ENCODE data around the gene ZNF609.

The ZNF609 gene

GRCh38 chr15:64691896-64692565 lies 231.7 kb downstream of the ZNF609 start:
- no peak for FAIRE-seq
- TF ChIP-seq TAF1 (IDR thresholded peaks at IDR 0.05; ENCODE audit: low read depth, low read length), result no peak
- TF ChIP-seq POLR2A (IDR thresholded peaks at IDR 0.05; ENCODE audit: low read depth, low read length), result no peak
- TF ChIP-seq POLR2AphosphoS5 (IDR thresholded peaks at IDR 0.05; ENCODE audit: low read depth, low read length), result no peak
- TF ChIP-seq SPI1 (IDR thresholded peaks at IDR 0.05; ENCODE audit: low read depth, low read length), result no peak
- no peak for TF ChIP-seq POU2F2 (IDR thresholded peaks at IDR 0.05; ENCODE audit: low read depth, low read length)
- no peak for TF ChIP-seq PAX5 (IDR thresholded peaks at IDR 0.05; ENCODE audit: insufficient read depth, low read length, severe bottlenecking)
- no peak for DNase-seq (ENCODE audit: insufficient read length, low spot score)

DNA sequence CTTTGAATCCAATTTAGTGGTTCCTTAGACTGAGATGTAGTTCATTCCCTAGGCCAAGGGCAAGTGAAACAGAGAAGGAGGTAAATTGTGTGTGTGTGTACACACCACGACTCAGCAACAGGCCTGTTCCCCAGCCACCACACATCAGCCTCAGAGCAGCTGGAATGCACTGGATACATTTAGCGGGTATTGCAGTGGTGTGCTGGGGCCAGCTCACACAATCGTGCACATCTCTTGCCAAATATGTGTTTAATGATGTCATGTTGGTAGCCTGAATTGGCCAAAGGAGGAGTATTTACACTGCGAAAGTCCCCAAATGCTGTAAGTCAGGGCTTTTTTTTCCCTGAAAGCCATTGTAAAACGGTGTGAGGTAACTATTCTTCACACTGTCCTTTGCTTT lies 232.8 kb downstream of the ZNF609 start:
- TF ChIP-seq POLR2AphosphoS5 (IDR thresholded peaks at IDR 0.05; ENCODE audit: low read depth, low read length) (no peak), POLR2A (IDR thresholded peaks at IDR 0.05; ENCODE audit: low read depth, low read length) (no peak)
- FAIRE-seq (no peak), DNase-seq (ENCODE audit: insufficient read length, low spot score) (no peak)

DNA sequence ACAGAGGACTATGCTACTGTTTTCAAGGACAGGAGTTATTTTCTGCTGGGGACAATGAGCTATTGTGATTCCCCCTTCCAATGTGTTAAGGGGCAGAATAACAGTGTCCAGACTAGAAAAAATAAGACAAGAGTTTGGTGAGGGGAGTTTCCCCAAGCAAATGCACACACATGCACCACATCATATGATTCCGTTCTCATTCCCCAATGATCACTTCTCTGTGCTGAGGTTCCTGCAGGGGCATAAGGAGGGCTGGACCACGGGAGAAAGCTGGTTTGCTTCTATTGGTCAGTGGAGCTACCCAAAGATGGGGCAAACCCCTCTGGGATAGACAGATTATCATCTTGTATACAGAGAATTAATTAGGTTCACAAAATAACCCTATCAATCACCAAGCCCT lies 234.4 kb downstream of the ZNF609 start:
- DNase-seq (ENCODE audit: insufficient read length, low spot score), result no peak
- FAIRE-seq, result no peak
- TF ChIP-seq POU2F2 (IDR thresholded peaks at IDR 0.05; ENCODE audit: low read depth, low read length) (no peak), PAX5 (IDR thresholded peaks at IDR 0.05; ENCODE audit: insufficient read depth, low read length, severe bottlenecking) (no peak), SPI1 (IDR thresholded peaks at IDR 0.05; ENCODE audit: low read depth, low read length) (no peak), TAF1 (IDR thresholded peaks at IDR 0.05; ENCODE audit: low read depth, low read length) (no peak), POLR2AphosphoS5 (IDR thresholded peaks at IDR 0.05; ENCODE audit: low read depth, low read length) (no peak)

- TF ChIP-seq POU2F2 (IDR thresholded peaks at IDR 0.05; ENCODE audit: low read depth, low read length), result no peak
- no peak for TF ChIP-seq POLR2A (IDR thresholded peaks at IDR 0.05; ENCODE audit: low read depth, low read length)
- TF ChIP-seq TAF1 (IDR thresholded peaks at IDR 0.05; ENCODE audit: low read depth, low read length), result no peak
- no peak for TF ChIP-seq POLR2AphosphoS5 (IDR thresholded peaks at IDR 0.05; ENCODE audit: low read depth, low read length)
- TF ChIP-seq PAX5 (IDR thresholded peaks at IDR 0.05; ENCODE audit: insufficient read depth, low read length, severe bottlenecking), result no peak
- TF ChIP-seq SPI1 (IDR thresholded peaks at IDR 0.05; ENCODE audit: low read depth, low read length), result peak; percentile 94
- DNase-seq (ENCODE audit: insufficient read length, low spot score) (no peak), FAIRE-seq (peak; percentile 78)
These were observed 235.2 kb downstream of the ZNF609 start for GRCh38 chr15:64695561-64695992.

DNA sequence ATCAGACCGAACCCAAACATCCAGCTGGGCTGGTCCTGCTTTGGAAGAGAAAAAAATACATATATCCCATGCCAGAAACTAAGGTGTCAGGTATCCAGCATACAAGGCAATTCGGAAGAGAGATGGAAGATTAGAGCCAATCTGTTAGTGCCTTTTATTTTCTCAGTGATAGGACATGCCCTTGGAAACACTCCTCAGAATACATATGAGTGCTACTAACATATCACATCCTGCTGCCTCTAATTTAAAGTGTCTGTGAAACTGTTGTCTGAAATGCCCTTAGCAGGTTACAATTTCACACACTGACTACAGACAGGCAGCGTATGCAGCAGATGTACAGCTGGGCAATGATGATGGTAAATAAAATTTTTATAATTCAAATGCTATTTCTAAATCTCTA lies 236.1 kb downstream of the ZNF609 start:
- FAIRE-seq, result no peak

GRCh38 chr15:64697911-64698369 lies 237.6 kb downstream of the ZNF609 start:
- FAIRE-seq, result no peak
- no peak for DNase-seq (ENCODE audit: insufficient read length, low spot score)
- no peak for TF ChIP-seq POLR2AphosphoS5 (IDR thresholded peaks at IDR 0.05; ENCODE audit: low read depth, low read length)
- TF ChIP-seq TAF1 (IDR thresholded peaks at IDR 0.05; ENCODE audit: low read depth, low read length), result no peak
- no peak for TF ChIP-seq PAX5 (IDR thresholded peaks at IDR 0.05; ENCODE audit: insufficient read depth, low read length, severe bottlenecking)
- no peak for TF ChIP-seq POU2F2 (IDR thresholded peaks at IDR 0.05; ENCODE audit: low read depth, low read length)
- no peak for TF ChIP-seq POLR2A (IDR thresholded peaks at IDR 0.05; ENCODE audit: low read depth, low read length)
- no peak for TF ChIP-seq SPI1 (IDR thresholded peaks at IDR 0.05; ENCODE audit: low read depth, low read length)

More for the DNA sequence above, 236.1 kb downstream of the ZNF609 start:
- DNase-seq (ENCODE audit: insufficient read length, low spot score), result no peak
- no peak for TF ChIP-seq POLR2A (IDR thresholded peaks at IDR 0.05; ENCODE audit: low read depth, low read length)
- TF ChIP-seq TAF1 (IDR thresholded peaks at IDR 0.05; ENCODE audit: low read depth, low read length), result no peak
- TF ChIP-seq PAX5 (IDR thresholded peaks at IDR 0.05; ENCODE audit: insufficient read depth, low read length, severe bottlenecking), result no peak
- TF ChIP-seq POU2F2 (IDR thresholded peaks at IDR 0.05; ENCODE audit: low read depth, low read length), result no peak
- TF ChIP-seq POLR2AphosphoS5 (IDR thresholded peaks at IDR 0.05; ENCODE audit: low read depth, low read length), result no peak
- TF ChIP-seq SPI1 (IDR thresholded peaks at IDR 0.05; ENCODE audit: low read depth, low read length), result no peak

DNA sequence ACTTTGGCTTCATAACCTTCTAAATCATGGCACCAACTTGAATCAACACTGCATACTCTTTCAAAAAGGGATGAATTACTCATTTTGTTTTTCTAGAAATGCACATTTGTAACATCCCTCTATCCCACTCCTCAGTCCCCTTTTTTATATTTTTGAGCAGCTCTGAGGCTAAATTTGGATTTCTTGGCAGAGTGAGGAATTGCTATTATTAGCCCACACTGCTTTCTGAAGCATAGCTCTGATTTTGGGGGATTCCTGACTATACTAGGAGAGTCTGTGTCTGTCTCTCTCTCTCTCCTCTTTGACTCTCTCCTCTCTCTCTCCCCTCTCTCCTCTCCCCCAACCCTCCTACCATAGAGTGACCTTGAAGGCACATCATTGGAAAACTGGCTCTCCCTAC lies 238.4 kb downstream of the ZNF609 start:
- TF ChIP-seq TAF1 (IDR thresholded peaks at IDR 0.05; ENCODE audit: low read depth, low read length), result no peak
- TF ChIP-seq PAX5 (IDR thresholded peaks at IDR 0.05; ENCODE audit: insufficient read depth, low read length, severe bottlenecking), result no peak
- TF ChIP-seq POU2F2 (IDR thresholded peaks at IDR 0.05; ENCODE audit: low read depth, low read length), result no peak
- no peak for TF ChIP-seq POLR2A (IDR thresholded peaks at IDR 0.05; ENCODE audit: low read depth, low read length)
- FAIRE-seq, result no peak
- DNase-seq (ENCODE audit: insufficient read length, low spot score), result no peak

GRCh38 chr15:64699751-64700388 lies 239.5 kb downstream of the ZNF609 start:
- TF ChIP-seq PAX5 (IDR thresholded peaks at IDR 0.05; ENCODE audit: insufficient read depth, low read length, severe bottlenecking) (no peak), TAF1 (IDR thresholded peaks at IDR 0.05; ENCODE audit: low read depth, low read length) (no peak), POLR2A (IDR thresholded peaks at IDR 0.05; ENCODE audit: low read depth, low read length) (no peak), POLR2AphosphoS5 (IDR thresholded peaks at IDR 0.05; ENCODE audit: low read depth, low read length) (no peak), POU2F2 (IDR thresholded peaks at IDR 0.05; ENCODE audit: low read depth, low read length) (no peak), SPI1 (IDR thresholded peaks at IDR 0.05; ENCODE audit: low read depth, low read length) (no peak)
- FAIRE-seq (no peak), DNase-seq (ENCODE audit: insufficient read length, low spot score) (no peak)

DNA sequence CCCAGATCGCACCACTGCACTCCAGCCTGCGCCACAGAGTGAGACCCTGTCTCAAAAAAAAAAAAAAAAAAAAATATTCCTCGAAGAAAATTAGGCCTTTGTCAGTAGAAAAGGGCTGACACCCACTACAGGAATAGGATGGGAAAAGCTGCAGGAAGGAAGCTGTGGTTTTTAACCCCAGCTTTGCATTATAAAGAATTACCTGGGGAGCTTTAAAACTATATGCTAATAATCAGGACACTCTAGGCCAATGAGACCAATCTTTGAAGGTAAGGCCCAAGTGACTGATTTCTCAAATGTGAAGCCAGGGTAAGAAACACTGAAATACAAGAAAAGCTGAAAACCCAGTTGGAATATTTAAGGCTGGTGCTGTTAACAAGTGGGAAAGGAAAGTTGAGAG lies 240.7 kb downstream of the ZNF609 start:
- no peak for TF ChIP-seq POLR2AphosphoS5 (IDR thresholded peaks at IDR 0.05; ENCODE audit: low read depth, low read length)
- no peak for TF ChIP-seq SPI1 (IDR thresholded peaks at IDR 0.05; ENCODE audit: low read depth, low read length)
- TF ChIP-seq TAF1 (IDR thresholded peaks at IDR 0.05; ENCODE audit: low read depth, low read length), result no peak
- no peak for TF ChIP-seq POU2F2 (IDR thresholded peaks at IDR 0.05; ENCODE audit: low read depth, low read length)
- TF ChIP-seq PAX5 (IDR thresholded peaks at IDR 0.05; ENCODE audit: insufficient read depth, low read length, severe bottlenecking), result no peak
- TF ChIP-seq POLR2A (IDR thresholded peaks at IDR 0.05; ENCODE audit: low read depth, low read length), result no peak
- no peak for FAIRE-seq
- no peak for DNase-seq (ENCODE audit: insufficient read length, low spot score)
